Right lobe of liver (tissue), 6 donors: ENCODE data around the gene NME9. TPM values are rescaled to one million over a fixed set of nuclear protein-coding genes. Genes with fewer than 3 reads are reported as not detected.

Experiments used
- ATAC-seq, 4 donors: fragments of 200-7000 bp; cut with Tn5 transposase; one replicate each; pipeline ENCODE4 v1.9.1; 2020; ENCODE audit warnings: mild to moderate bottlenecking in 4 of 4, moderate library complexity in 4 of 4
- DNase-seq, 3 donors: peaks; one replicate each; pipeline ENCODE4 v3.0.0-alpha.2; 2020
- H3K27ac ChIP-seq, 3 donors: fragments of 200-600 bp; one replicate each; pipeline ENCODE4 v1.8.0; 2022
- H3K27me3 ChIP-seq, 2 donors: fragments of 200-600 bp; one replicate each; pipeline ENCODE4 v1.8.0; 2022
- H3K36me3 ChIP-seq, 4 donors: fragments of 200-600 bp; sonication (generic) in 1 of 4; one replicate each; pipeline versions ENCODE4 v1.5.1 to v1.8.0; 2017 to 2022; ENCODE audit warnings: control low read depth in 1 of 4
- H3K4me1 ChIP-seq, 4 donors: fragments of 200-600 bp; sonication (generic) in 1 of 4; one replicate each; pipeline versions ENCODE4 v1.5.1 to v1.8.0; 2017 to 2022; ENCODE audit warnings: control low read depth in 1 of 4
- H3K4me3 ChIP-seq, 3 donors: fragments of 200-600 bp; one replicate each; pipeline ENCODE4 v1.8.0; 2022
- H3K9me3 ChIP-seq, 4 donors: fragments of 200-600 bp; sonication (generic) in 1 of 4; one replicate each; pipeline versions ENCODE4 v1.5.1 to v1.8.0; 2017 to 2022; ENCODE audit warnings: control low read depth in 1 of 4
- CTCF ChIP-seq, 4 donors: fragments of 200-600 bp in 3 of 4; fragments of 450-650 bp in 1 of 4; IDR thresholded peaks; one replicate each; pipeline versions ENCODE4 v1.5.1 to v1.8.0; 2016 to 2022; ENCODE audit warnings: antibody characterized with exemption in 4 of 4, mild to moderate bottlenecking in 2 of 4
- POLR2A ChIP-seq: fragments of 450-650 bp; IDR thresholded peaks from one replicate; pipeline ENCODE4 v1.6.1; 2017; ENCODE audit warnings: antibody characterized with exemption, mild to moderate bottlenecking
- WGBS: methylation state at CpG from one replicate; pipeline ENCODE4 v1.1.6; 2018; ENCODE audit warnings: low coverage, low lambda C conversion rate; ENCODE audit not compliant: insufficient coverage; ENCODE audit errors: missing lambda C conversion rate; 5-methylcytosine and 5-hydroxymethylcytosine counted together
- intact Hi-C, 2 donors: fragments of 100-400 bp; cut with DNase I; formaldehyde crosslinking; loops; one replicate each; pipeline versions ENCODE4 v1.11.2 to v1.14.1; 2022
- total RNA-seq, 6 experiments: library from RNA; depleted of rRNA in 2 of 6; stranded (reverse); fragments of >200 nt in 2 of 6; fragmentation: NEBNext Ultra II Directional in 3 of 6; extraction: Animal tissue kit (Norgen Biotek cat#: 25700) in 3 of 6; gene quantifications; one replicate each; pipeline versions ENCODE4 v1.1.0 to v1.2.4, GENCODE V29; 2016 to 2023
- donor health status: DM: no; HTN: yes; CAD: no.
- donor health status: DM: no; HTN: no; CAD: no.
- donor health status: DM: no; HTN: no; CAD: no.
- donor health status: DM: no; HTN: yes; CAD: no.
- donor health status: DM: no; HTN: yes; CAD: no.

Gene NME9
- total RNA-seq, 6 experiments from 2014 or later: not detected

GRCh38 chr3:138327831-138328230 is 1.8 kb downstream of the NME9 start:
- WGBS: 81% methylated on average over 3 of the region's 4 CpGs
- H3K9me3 ChIP-seq: no peaks in the 10 kb centered on the region
- intact Hi-C loops: no loop called here

GRCh38 chr3:138326866-138327595 is 2.6 kb downstream of the NME9 start:
- DNase-seq: no peak
- intact Hi-C loops: no loop called here
- no peaks in the 10 kb centered on the region for H3K36me3 ChIP-seq
- H3K27ac ChIP-seq: no peak overlapping the region
- H3K27me3 ChIP-seq: no peaks in the 10 kb centered on the region
- no peak for ATAC-seq
- H3K9me3 ChIP-seq: no peaks in the 10 kb centered on the region
- H3K4me1 ChIP-seq: peaks cover 0 to 3% (median 0%) of the 10 kb centered on the region in 4 donors
- 91% methylated on average over 9 of the region's 12 CpGs for WGBS
- H3K4me3 ChIP-seq: no peak overlapping the region
- TF ChIP-seq CTCF (IDR thresholded peaks at IDR 0.05) (no peak), POLR2A (no peak)

More at GRCh38 chr3:138327831-138328230, 1.8 kb downstream of the NME9 start:
- Histone ChIP-seq H3K4me1 (peaks cover 0 to 3% (median 0%) of the 10 kb centered on the region in 4 donors), H3K36me3 (no peaks in the 10 kb centered on the region), H3K4me3 (no peak overlapping the region), H3K27ac (no peak overlapping the region), H3K27me3 (no peaks in the 10 kb centered on the region)
- TF ChIP-seq CTCF (IDR thresholded peaks at IDR 0.05): no peak
- TF ChIP-seq POLR2A: no peak
- ATAC-seq (no peak), DNase-seq (no peak)

- Histone ChIP-seq H3K4me1 (peaks cover 0 to 3% (median 0%) of the 10 kb centered on the region in 4 donors), H3K9me3 (no peaks in the 10 kb centered on the region), H3K4me3 (no peak overlapping the region), H3K27ac (no peak overlapping the region), H3K27me3 (no peaks in the 10 kb centered on the region), H3K36me3 (no peaks in the 10 kb centered on the region)
- DNase-seq (no peak), ATAC-seq (no peak)
- TF ChIP-seq POLR2A (no peak), CTCF (IDR thresholded peaks at IDR 0.05) (no peak)
- intact Hi-C loops: no loop called here
Measured at GRCh38 chr3:138325990-138326389, 3.7 kb downstream of the NME9 start.

- ATAC-seq (no peak), DNase-seq (no peak)
- no peaks in the 10 kb centered on the region for H3K36me3 ChIP-seq
- H3K27ac ChIP-seq: no peak overlapping the region
- intact Hi-C loops: no loop called here
- 68% methylated on average over 3 of the region's 4 CpGs for WGBS
- no peak for TF ChIP-seq CTCF (IDR thresholded peaks at IDR 0.05)
- no peak for TF ChIP-seq POLR2A
- H3K27me3 ChIP-seq: no peaks in the 10 kb centered on the region
- H3K4me1 ChIP-seq: peaks cover 0 to 3% (median 0%) of the 10 kb centered on the region in 4 donors
- no peak overlapping the region for H3K4me3 ChIP-seq
- no peaks in the 10 kb centered on the region for H3K9me3 ChIP-seq
Measured at GRCh38 chr3:138323971-138324370, 5.7 kb downstream of the NME9 start.
